ENCODE measurements around the gene STRN4. TPM values are rescaled to one million over a fixed set of nuclear protein-coding genes. Genes with fewer than 3 reads are reported as not detected.

Gene STRN4
- total and polyA plus RNA-seq, 8 donors = 54.2 to 97.9 (median 79.0) TPM

DNA sequence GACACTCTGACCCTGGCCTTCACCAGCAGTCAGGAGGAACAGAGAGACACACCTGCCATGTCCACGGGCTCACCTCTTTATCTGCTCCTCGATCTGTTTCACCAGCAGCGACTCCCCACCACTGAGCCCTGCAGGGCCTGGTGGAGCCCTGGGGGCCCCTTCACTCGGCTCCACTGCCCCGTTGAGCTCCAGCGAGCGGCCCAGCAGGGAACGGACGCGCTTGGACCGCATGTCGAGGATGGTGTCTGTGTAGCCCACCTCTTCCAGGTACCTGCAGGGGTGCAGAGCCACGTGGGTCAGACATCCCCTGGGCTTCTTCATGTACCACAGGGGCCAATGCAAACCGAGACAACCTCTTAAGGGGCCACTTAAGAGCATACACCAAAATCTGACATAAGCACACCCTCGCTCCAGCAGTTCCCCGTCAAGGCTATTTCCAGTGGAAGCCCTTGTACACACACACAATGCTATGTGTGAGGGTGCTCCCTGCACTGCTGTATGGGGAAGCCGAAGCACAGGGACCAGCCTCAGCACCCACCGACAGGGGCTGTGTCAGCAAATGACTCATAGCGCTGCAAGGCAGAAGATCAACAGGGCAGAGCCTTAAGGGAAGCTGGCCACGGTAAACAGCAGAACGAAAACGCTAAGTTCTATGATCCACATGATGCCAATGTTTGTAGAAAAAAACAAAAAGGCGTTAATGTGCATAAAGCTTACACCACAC lies 13.1 kb downstream of the STRN4 start:
- DNase-seq = peak in 2 of 4 donors; percentile 82 to 89
- ATAC-seq = peak; percentile 61
- TF ChIP-seq, protein P1, sequence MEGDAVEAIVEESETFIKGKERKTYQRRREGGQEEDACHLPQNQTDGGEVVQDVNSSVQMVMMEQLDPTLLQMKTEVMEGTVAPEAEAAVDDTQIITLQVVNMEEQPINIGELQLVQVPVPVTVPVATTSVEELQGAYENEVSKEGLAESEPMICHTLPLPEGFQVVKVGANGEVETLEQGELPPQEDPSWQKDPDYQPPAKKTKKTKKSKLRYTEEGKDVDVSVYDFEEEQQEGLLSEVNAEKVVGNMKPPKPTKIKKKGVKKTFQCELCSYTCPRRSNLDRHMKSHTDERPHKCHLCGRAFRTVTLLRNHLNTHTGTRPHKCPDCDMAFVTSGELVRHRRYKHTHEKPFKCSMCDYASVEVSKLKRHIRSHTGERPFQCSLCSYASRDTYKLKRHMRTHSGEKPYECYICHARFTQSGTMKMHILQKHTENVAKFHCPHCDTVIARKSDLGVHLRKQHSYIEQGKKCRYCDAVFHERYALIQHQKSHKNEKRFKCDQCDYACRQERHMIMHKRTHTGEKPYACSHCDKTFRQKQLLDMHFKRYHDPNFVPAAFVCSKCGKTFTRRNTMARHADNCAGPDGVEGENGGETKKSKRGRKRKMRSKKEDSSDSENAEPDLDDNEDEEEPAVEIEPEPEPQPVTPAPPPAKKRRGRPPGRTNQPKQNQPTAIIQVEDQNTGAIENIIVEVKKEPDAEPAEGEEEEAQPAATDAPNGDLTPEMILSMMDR (IDR thresholded peaks at IDR 0.05) = peak in 1 of 2 donors; percentile 21
- Histone ChIP-seq H3K27ac (peak overlapping the region; percentile 49 to 94), H3K4me3 (no peak overlapping the region), H3K36me3 (peaks cover 0 to 84% of the 10 kb centered on the region in 2 donors), H3K4me1 (peaks cover 6 to 95% of the 10 kb centered on the region in 2 donors), H3K27me3 (no peaks in the 10 kb centered on the region), H3K9me3 (no peaks in the 10 kb centered on the region)
- intact Hi-C loops (cut with DNase I) = no loop called here

DNA sequence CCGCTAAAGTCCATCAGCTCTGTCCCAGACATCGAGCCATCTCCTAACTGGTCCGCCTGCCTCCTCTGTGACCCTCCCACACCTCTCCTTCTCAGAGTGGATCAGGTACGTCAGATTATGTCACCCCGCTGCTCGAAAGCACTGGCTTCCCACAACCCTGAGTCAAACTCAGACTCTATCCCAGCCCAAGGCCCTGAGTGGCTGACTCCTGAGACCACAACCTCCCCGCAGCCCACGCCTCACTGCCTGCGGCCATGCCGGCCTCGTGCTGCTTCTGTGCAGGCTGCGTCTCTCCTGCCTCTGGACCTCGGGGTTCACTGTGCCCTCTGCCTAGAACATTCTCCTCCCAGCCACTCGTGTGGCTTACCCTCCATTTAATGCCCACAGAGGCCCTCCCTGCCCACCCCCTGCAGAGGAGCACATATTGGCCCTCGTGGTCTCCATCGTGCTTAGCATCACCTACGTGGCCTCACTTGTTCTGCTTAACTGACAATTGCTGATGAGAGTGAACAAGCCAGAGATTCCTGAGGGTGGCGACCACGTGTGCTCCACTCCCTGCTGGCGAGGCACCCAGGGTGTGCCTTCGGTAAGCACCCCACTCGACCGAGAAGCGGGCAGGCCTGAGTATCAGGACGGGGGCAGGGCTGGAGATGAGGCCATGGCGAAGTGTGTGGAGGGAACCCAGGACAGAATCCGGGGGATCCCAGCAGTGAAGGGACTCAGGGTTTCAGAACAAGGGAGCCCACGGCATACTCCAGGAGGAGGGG lies 13.9 kb downstream of the STRN4 start:
- H3K27me3 ChIP-seq = no peaks in the 10 kb centered on the region
- peaks cover 6 to 97% of the 10 kb centered on the region in 2 donors for H3K4me1 ChIP-seq
- no peak overlapping the region for H3K4me3 ChIP-seq
- no peak for DNase-seq
- no peaks in the 10 kb centered on the region for H3K9me3 ChIP-seq
- intact Hi-C loops (cut with DNase I) = no loop called here
- TF ChIP-seq, protein P1 (IDR thresholded peaks at IDR 0.05) = no peak
- peak; percentile 38 for ATAC-seq
- peak overlapping the region in 1 of 2 donors; percentile 94 for H3K27ac ChIP-seq
- peaks cover 0 to 84% of the 10 kb centered on the region in 2 donors for H3K36me3 ChIP-seq

DNA sequence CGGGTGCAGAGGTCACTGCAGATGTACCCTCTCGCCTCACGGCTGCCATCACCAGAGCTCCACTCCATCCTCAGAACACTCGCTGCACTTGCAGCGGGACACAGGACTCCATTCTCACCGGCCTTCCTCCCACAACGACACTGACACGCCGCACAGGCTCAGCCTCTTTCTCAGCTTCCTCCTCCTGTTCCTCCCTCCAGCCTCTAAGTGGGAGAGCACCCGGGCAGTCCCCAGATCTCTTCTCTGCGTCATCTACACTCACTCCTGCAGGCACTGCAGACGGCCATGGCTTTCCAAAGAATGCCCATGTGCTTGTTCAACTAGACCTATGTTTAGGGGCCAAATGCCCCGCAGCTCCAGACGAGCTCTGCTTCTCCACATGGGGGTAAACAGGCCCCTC lies 14.7 kb downstream of the STRN4 start:
- peak in 2 of 4 donors; percentile 56 to 83 for DNase-seq
- H3K4me3 ChIP-seq = peak overlapping the region in 1 of 2 donors; percentile 6
- H3K9me3 ChIP-seq = no peaks in the 10 kb centered on the region
- intact Hi-C loops (cut with DNase I) = no loop called here
- H3K36me3 ChIP-seq = peaks cover 0 to 84% of the 10 kb centered on the region in 2 donors
- TF ChIP-seq, protein P1 (IDR thresholded peaks at IDR 0.05) = no peak
- peak overlapping the region in 1 of 2 donors; percentile 94 for H3K27ac ChIP-seq
- H3K4me1 ChIP-seq = peaks cover 6 to 97% of the 10 kb centered on the region in 2 donors
- ATAC-seq = peak; percentile 20
- H3K27me3 ChIP-seq = no peaks in the 10 kb centered on the region

DNA sequence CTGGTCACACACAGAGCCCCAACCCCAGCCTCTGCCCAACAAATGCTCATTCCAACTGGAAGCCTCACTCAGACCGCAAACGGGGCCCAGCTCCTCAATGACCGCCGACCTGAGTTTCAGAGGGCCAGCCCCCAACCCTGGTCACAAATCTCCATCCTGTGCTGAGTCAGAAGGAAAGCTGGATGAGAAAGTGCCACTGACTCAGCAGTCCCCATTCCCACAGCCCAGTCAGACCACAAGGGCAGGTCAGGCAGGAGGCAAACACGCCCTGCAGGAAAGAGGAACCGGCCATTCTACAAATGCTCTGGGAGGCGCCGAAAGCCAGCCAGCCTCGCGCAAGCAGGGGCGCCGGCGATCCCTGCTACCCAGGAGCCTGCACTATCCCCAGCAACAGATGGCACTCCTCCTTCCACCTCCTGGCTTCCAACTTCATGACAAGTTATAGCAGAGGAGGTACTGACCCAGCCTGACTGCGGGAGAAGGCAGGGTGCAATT lies 15.2 kb downstream of the STRN4 start:
- Histone ChIP-seq H3K36me3 (peaks cover 0 to 84% of the 10 kb centered on the region in 2 donors), H3K27me3 (no peaks in the 10 kb centered on the region), H3K9me3 (no peaks in the 10 kb centered on the region), H3K4me1 (peaks cover 6 to 93% of the 10 kb centered on the region in 2 donors), H3K4me3 (peak overlapping the region in 1 of 2 donors; percentile 6), H3K27ac (peak overlapping the region in 1 of 2 donors; percentile 94)
- TF ChIP-seq, protein P1 (IDR thresholded peaks at IDR 0.05) = no peak
- ATAC-seq = peak; percentile 54
- peak in 2 of 4 donors; percentile 80 to 91 for DNase-seq
- intact Hi-C loops (cut with DNase I) = no loop called here

DNA sequence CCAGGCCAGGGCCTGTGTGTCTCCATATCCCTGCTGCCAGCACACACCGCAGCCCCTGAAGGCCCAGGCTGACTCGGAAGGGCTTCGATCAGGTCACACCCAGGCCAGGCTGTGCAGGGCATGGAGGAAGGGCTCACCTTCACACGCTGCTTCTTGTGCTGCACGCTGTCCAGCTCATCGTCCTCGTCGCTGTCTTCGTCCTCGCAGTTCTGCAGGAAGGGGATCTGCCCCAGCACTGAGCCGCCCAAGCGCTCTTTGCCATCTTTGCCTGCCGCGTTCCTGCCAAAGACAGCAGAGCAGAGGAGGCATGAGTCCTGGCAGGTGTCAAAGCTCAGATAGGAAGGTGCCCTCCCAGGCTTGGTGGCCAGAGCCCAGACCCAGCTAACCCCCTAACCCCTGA lies 15.7 kb downstream of the STRN4 start:
- DNase-seq (peak in 1 of 4 donors; percentile 75), ATAC-seq (no peak)
- no peaks in the 10 kb centered on the region for H3K9me3 ChIP-seq
- H3K27me3 ChIP-seq = no peaks in the 10 kb centered on the region
- TF ChIP-seq, protein P1 (IDR thresholded peaks at IDR 0.05) = no peak
- peak overlapping the region in 1 of 2 donors; percentile 94 for H3K27ac ChIP-seq
- intact Hi-C loops (cut with DNase I) = no loop called here
- peaks cover 0 to 84% of the 10 kb centered on the region in 2 donors for H3K36me3 ChIP-seq
- H3K4me1 ChIP-seq = peaks cover 6 to 88% of the 10 kb centered on the region in 2 donors
- H3K4me3 ChIP-seq = no peak overlapping the region

Data from left lung (tissue), 10 donors.